Uterus (tissue), 2 donors: ENCODE measurements around the gene SH3PXD2B.

Experiments used
- POLR2A ChIP-seq, 2 donors: fragments of 450-650 bp; IDR thresholded peaks; one replicate each; pipeline ENCODE4 v1.6.1; 2016; ENCODE audit warnings: antibody characterized with exemption in 2 of 2, mild to moderate bottlenecking in 1 of 2, moderate library complexity in 1 of 2
- TF ChIP-seq, protein P1 (sequence below), 4 experiments: fragments of 200-600 bp in 2 of 4; fragments of 450-650 bp in 2 of 4; sonication (generic) in 2 of 4; IDR thresholded peaks; one replicate each; pipeline ENCODE4 v1.5.1; 2016 to 2019; ENCODE audit warnings: antibody characterized with exemption in 4 of 4, mild to moderate bottlenecking in 2 of 4, moderate library complexity in 1 of 4

DNA sequence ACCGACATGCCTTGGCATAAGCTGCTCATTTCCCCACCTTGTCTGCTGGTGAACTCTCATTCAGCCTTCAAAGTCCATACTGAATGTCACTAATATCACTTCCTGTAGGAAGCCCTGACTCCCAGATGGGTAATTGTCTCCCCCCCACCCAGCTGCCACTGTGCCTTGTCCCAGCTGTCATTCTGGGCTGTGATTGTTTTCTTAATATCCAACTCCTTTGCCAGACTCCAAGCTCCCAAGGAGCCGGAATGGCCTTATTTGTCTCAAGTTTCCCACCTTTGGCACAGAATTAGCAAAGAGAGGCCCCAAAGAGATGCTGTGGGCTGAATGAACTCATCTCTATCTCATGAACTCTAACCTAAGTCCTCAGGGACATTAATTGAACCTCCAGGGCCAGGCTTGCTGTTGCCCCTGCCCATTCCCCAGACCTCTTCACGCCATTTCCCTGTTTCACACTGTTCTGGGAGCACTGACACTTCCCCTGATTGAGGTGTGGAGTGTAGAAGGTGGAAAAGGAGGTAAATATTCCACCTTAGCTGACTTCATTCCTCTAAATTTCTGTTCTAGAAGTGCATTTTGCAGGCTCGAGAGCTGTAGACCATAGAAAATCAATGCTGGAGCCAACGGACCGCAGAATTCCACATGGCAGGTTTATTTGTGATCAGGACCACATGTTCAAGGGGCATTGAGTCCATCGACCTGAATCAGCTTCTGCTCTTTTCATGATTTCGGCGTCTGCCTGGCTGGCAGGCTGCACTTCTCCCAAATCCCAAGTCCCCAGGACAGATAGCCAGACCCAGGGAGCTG, 4.9 kb upstream of the SH3PXD2B start:
- TF ChIP-seq, protein P1, sequence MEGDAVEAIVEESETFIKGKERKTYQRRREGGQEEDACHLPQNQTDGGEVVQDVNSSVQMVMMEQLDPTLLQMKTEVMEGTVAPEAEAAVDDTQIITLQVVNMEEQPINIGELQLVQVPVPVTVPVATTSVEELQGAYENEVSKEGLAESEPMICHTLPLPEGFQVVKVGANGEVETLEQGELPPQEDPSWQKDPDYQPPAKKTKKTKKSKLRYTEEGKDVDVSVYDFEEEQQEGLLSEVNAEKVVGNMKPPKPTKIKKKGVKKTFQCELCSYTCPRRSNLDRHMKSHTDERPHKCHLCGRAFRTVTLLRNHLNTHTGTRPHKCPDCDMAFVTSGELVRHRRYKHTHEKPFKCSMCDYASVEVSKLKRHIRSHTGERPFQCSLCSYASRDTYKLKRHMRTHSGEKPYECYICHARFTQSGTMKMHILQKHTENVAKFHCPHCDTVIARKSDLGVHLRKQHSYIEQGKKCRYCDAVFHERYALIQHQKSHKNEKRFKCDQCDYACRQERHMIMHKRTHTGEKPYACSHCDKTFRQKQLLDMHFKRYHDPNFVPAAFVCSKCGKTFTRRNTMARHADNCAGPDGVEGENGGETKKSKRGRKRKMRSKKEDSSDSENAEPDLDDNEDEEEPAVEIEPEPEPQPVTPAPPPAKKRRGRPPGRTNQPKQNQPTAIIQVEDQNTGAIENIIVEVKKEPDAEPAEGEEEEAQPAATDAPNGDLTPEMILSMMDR (IDR thresholded peaks at IDR 0.05): no peak
- TF ChIP-seq POLR2A (IDR thresholded peaks at IDR 0.05): no peak
